ENCODE measurements around the gene NSD1. TPM values are rescaled to one million over a fixed set of nuclear protein-coding genes. Genes with fewer than 3 reads are reported as not detected.

NSD1 gene
- total RNA-seq, 1 donor from 2014 or later, result 45.4 TPM

GRCh38 chr5:177293819-177294581 lies 160.4 kb downstream of the NSD1 start:
- Histone ChIP-seq H3K36me3 (peaks cover 0 to 62% of the 10 kb centered on the region in 2 donors), H3K27me3 (no peaks in the 10 kb centered on the region), H3K27ac (no peak overlapping the region), H3K4me1 (peaks cover 9% of the 10 kb centered on the region), H3K4me3 (no peak overlapping the region), H3K9me3 (no peaks in the 10 kb centered on the region)
- intact Hi-C loops (cut with DNase I), result no loop called here
- TF ChIP-seq POLR2AphosphoS5 (IDR thresholded peaks at IDR 0.05; ENCODE audit: insufficient read depth in 1 of 2, low read depth in 1 of 2), result no peak
- DNase-seq (ENCODE audit: extremely low spot score in 2 of 2), result no peak

GRCh38 chr5:177294632-177295031 lies 161.1 kb downstream of the NSD1 start:
- DNase-seq (ENCODE audit: extremely low spot score in 2 of 2), result no peak
- H3K4me3 ChIP-seq, result no peak overlapping the region
- no peaks in the 10 kb centered on the region for H3K27me3 ChIP-seq
- peaks cover 15% of the 10 kb centered on the region for H3K4me1 ChIP-seq
- H3K36me3 ChIP-seq, result peaks cover 0 to 57% of the 10 kb centered on the region in 2 donors
- H3K27ac ChIP-seq, result no peak overlapping the region
- H3K9me3 ChIP-seq, result no peaks in the 10 kb centered on the region
- TF ChIP-seq POLR2AphosphoS5 (IDR thresholded peaks at IDR 0.05; ENCODE audit: insufficient read depth in 1 of 2, low read depth in 1 of 2) (no peak), POLR2A (IDR thresholded peaks at IDR 0.05) (no peak), CTCF (IDR thresholded peaks at IDR 0.05) (no peak)
- intact Hi-C loops (cut with DNase I), result no loop called here

- H3K27me3 ChIP-seq, result no peaks in the 10 kb centered on the region
- intact Hi-C loops (cut with DNase I), result no loop called here
- no peak overlapping the region for H3K4me3 ChIP-seq
- no peaks in the 10 kb centered on the region for H3K9me3 ChIP-seq
- no peak for DNase-seq (ENCODE audit: extremely low spot score in 2 of 2)
- peaks cover 28% of the 10 kb centered on the region for H3K4me1 ChIP-seq
- TF ChIP-seq POLR2AphosphoS5 (IDR thresholded peaks at IDR 0.05; ENCODE audit: insufficient read depth in 1 of 2, low read depth in 1 of 2), result peak in 1 of 2 donors; percentile 13
- no peak for TF ChIP-seq CTCF (IDR thresholded peaks at IDR 0.05)
- H3K27ac ChIP-seq, result no peak overlapping the region
- peaks cover 0 to 47% of the 10 kb centered on the region in 2 donors for H3K36me3 ChIP-seq
Observed at GRCh38 chr5:177295924-177296323, 162.4 kb downstream of the NSD1 start.

- DNase-seq (ENCODE audit: extremely low spot score in 2 of 2), result no peak
- peaks cover 34% of the 10 kb centered on the region for H3K4me1 ChIP-seq
Observed at GRCh38 chr5:177296581-177296980, 163.0 kb downstream of the NSD1 start.

GRCh38 chr5:177297922-177298321 lies 164.3 kb downstream of the NSD1 start:
- Histone ChIP-seq H3K27me3 (no peaks in the 10 kb centered on the region), H3K9me3 (no peaks in the 10 kb centered on the region), H3K27ac (no peak overlapping the region), H3K4me1 (peaks cover 48% of the 10 kb centered on the region), H3K4me3 (no peak overlapping the region), H3K36me3 (peaks cover 0 to 38% of the 10 kb centered on the region in 2 donors)
- TF ChIP-seq POLR2AphosphoS5 (IDR thresholded peaks at IDR 0.05; ENCODE audit: insufficient read depth in 1 of 2, low read depth in 1 of 2) (no peak), CTCF (IDR thresholded peaks at IDR 0.05) (no peak), POLR2A (IDR thresholded peaks at IDR 0.05) (no peak)
- no peak for DNase-seq (ENCODE audit: extremely low spot score in 2 of 2)
- intact Hi-C loops (cut with DNase I), result no loop called here

More at GRCh38 chr5:177296581-177296980, 163.0 kb downstream of the NSD1 start:
- H3K9me3 ChIP-seq, result no peaks in the 10 kb centered on the region
- no peak overlapping the region for H3K4me3 ChIP-seq
- intact Hi-C loops (cut with DNase I), result no loop called here
- H3K36me3 ChIP-seq, result peaks cover 0 to 50% of the 10 kb centered on the region in 2 donors
- H3K27me3 ChIP-seq, result no peaks in the 10 kb centered on the region
- TF ChIP-seq CTCF (IDR thresholded peaks at IDR 0.05) (no peak), POLR2AphosphoS5 (IDR thresholded peaks at IDR 0.05; ENCODE audit: insufficient read depth in 1 of 2, low read depth in 1 of 2) (no peak)
- no peak overlapping the region for H3K27ac ChIP-seq

Data from vagina (tissue), 2 donors.